Liver (tissue), 9 donors: ENCODE results near the gene HNRNPM. TPM values are rescaled to one million over a fixed set of nuclear protein-coding genes. Genes with fewer than 3 reads are reported as not detected.

ENCODE experiments used
- DNase-seq: peaks from one replicate; pipeline ENCODE4 v3.0.0-alpha.2; 2017; ENCODE audit warnings: low spot score
- H3K27ac ChIP-seq, 2 donors: one replicate each; pipeline ENCODE4 v1.7.0; 2013; ENCODE audit warnings: inconsistent platforms in 2 of 2, low read length in 2 of 2, control low read depth in 1 of 2, low read depth in 1 of 2, mild to moderate bottlenecking in 1 of 2
- H3K27me3 ChIP-seq, 4 donors: one replicate each; pipeline versions ENCODE4 v1.6.1 to v1.7.0; 2013; ENCODE audit warnings: low read length in 3 of 4, inconsistent platforms in 1 of 4, mild to moderate bottlenecking in 1 of 4, moderate library complexity in 1 of 4; ENCODE audit not compliant: control insufficient read depth in 4 of 4, insufficient read depth in 4 of 4
- H3K36me3 ChIP-seq, 4 donors: one replicate each; pipeline versions ENCODE4 v1.6.1 to v1.7.0; 2013; ENCODE audit warnings: low read length in 3 of 4, mild to moderate bottlenecking in 3 of 4, low read depth in 1 of 4, moderate library complexity in 1 of 4; ENCODE audit not compliant: control insufficient read depth in 4 of 4, insufficient read depth in 3 of 4
- H3K4me1 ChIP-seq, 4 donors: one replicate each; pipeline versions ENCODE4 v1.6.1 to v1.7.0; 2013; ENCODE audit warnings: low read length in 3 of 4, mild to moderate bottlenecking in 3 of 4, moderate library complexity in 1 of 4; ENCODE audit not compliant: control insufficient read depth in 4 of 4, insufficient read depth in 4 of 4
- H3K4me3 ChIP-seq, 3 donors: one replicate each; pipeline versions ENCODE4 v1.6.1 to v1.7.0; 2013; ENCODE audit warnings: low read length in 3 of 3, control low read depth in 1 of 3, low read depth in 1 of 3, mild to moderate bottlenecking in 1 of 3
- H3K9ac ChIP-seq, 2 donors: one replicate each; pipeline ENCODE4 v1.7.0; 2013; ENCODE audit warnings: low read length in 2 of 2, mild to moderate bottlenecking in 2 of 2, moderate library complexity in 2 of 2, control low read depth in 1 of 2, low read depth in 1 of 2
- H3K9me3 ChIP-seq, 4 donors: one replicate each; pipeline versions ENCODE4 v1.6.1 to v1.7.0; 2013; ENCODE audit warnings: low read length in 3 of 4; ENCODE audit not compliant: control insufficient read depth in 4 of 4
- ATF3 ChIP-seq: IDR thresholded peaks from 2 replicates; pipeline ENCODE4 v1.6.1; 2016; ENCODE audit warnings: antibody characterized with exemption
- EGR1 ChIP-seq, 2 donors: IDR thresholded peaks; 2 replicates each; pipeline ENCODE4 v1.6.1; 2016 to 2018; ENCODE audit warnings: antibody characterized with exemption in 2 of 2, low read depth in 2 of 2
- FOXA1 ChIP-seq: IDR thresholded peaks from 2 replicates; pipeline ENCODE4 v1.6.1; 2016; ENCODE audit warnings: antibody characterized with exemption
- FOXA2 ChIP-seq: IDR thresholded peaks from 2 replicates; pipeline ENCODE4 v1.6.1; 2016; ENCODE audit warnings: antibody characterized with exemption
- GABPA ChIP-seq, 2 donors: IDR thresholded peaks in 1 of 2; conservative IDR thresholded peaks in 1 of 2; 2 replicates each; pipeline ENCODE4 v1.6.1; 2016; ENCODE audit warnings: antibody characterized with exemption in 2 of 2, mild to moderate bottlenecking in 1 of 2, moderate library complexity in 1 of 2
- HNF4A ChIP-seq, 2 donors: conservative IDR thresholded peaks; 2 replicates each; pipeline ENCODE4 v1.6.1; 2016; ENCODE audit warnings: antibody characterized with exemption in 2 of 2, mild to moderate bottlenecking in 2 of 2
- HNF4G ChIP-seq: IDR thresholded peaks from 2 replicates; pipeline ENCODE4 v1.6.1; 2016; ENCODE audit warnings: antibody characterized with exemption
- JUND ChIP-seq, 2 donors: IDR thresholded peaks; 2 replicates each; pipeline ENCODE4 v1.6.1; 2016; ENCODE audit warnings: antibody characterized with exemption in 2 of 2
- NR2F2 ChIP-seq: IDR thresholded peaks from 2 replicates; pipeline ENCODE4 v1.6.1; 2016; ENCODE audit warnings: antibody characterized with exemption
- REST ChIP-seq: IDR thresholded peaks from 2 replicates; pipeline ENCODE4 v1.6.1; 2016; ENCODE audit warnings: antibody characterized with exemption, mild to moderate bottlenecking
- RXRA ChIP-seq, 2 donors: IDR thresholded peaks; 2 replicates each; pipeline ENCODE4 v1.6.1; 2017 to 2018; ENCODE audit warnings: antibody characterized with exemption in 2 of 2, mild to moderate bottlenecking in 1 of 2
- SP1 ChIP-seq: IDR thresholded peaks from 2 replicates; pipeline ENCODE4 v1.6.1; 2018; ENCODE audit warnings: antibody characterized with exemption, mild to moderate bottlenecking
- TAF1 ChIP-seq: conservative IDR thresholded peaks from 2 replicates; pipeline ENCODE4 v1.6.1; 2016; ENCODE audit warnings: antibody characterized with exemption, mild to moderate bottlenecking
- WGBS: extraction: QIAGEN DNeasy Blood & Tissue Kit; methylation state at CpG from one replicate; pipeline ENCODE4 v1.1.7; 2013; 5-methylcytosine and 5-hydroxymethylcytosine counted together
- polyA plus RNA-seq, 2 donors: library from polyadenylated mRNA; stranded (reverse) in 1 of 2; unstranded in 1 of 2; fragments of 200-250 nt in 1 of 2; fragments of >200 nt in 1 of 2; fragmentation: Nextera tagmentation in 1 of 2; extraction: Ambion mirVana in 1 of 2; gene quantifications; one replicate each; pipeline versions ENCODE4 v1.2.1 to v1.2.3, GENCODE V29; 2013 to 2015
- total RNA-seq, 2 donors: library from RNA; depleted of rRNA; stranded (reverse); fragments of >200 nt; gene quantifications; one replicate each; pipeline ENCODE4 v1.2.3, GENCODE V29; 2014
- TF ChIP-seq, protein P1 (sequence below): IDR thresholded peaks from 2 replicates; pipeline ENCODE4 v1.6.1; 2016; ENCODE audit warnings: antibody characterized with exemption
- TF ChIP-seq, protein P2 (sequence below): IDR thresholded peaks from 2 replicates; pipeline ENCODE4 v1.6.1; 2016; ENCODE audit warnings: antibody characterized with exemption
- donor health status: healthy.
- donor health status: healthy.
- donor health status: healthy.
- donor health status: healthy.
- donor health status: healthy.

HNRNPM gene
- total and polyA plus RNA-seq, 4 donors = 39.4 to 86.9 (median 70.7) TPM

- TF ChIP-seq FOXA1 = no peak
These were observed 66.9 kb downstream of the HNRNPM start (continued) for GRCh38 chr19:8511573-8512101.

DNA sequence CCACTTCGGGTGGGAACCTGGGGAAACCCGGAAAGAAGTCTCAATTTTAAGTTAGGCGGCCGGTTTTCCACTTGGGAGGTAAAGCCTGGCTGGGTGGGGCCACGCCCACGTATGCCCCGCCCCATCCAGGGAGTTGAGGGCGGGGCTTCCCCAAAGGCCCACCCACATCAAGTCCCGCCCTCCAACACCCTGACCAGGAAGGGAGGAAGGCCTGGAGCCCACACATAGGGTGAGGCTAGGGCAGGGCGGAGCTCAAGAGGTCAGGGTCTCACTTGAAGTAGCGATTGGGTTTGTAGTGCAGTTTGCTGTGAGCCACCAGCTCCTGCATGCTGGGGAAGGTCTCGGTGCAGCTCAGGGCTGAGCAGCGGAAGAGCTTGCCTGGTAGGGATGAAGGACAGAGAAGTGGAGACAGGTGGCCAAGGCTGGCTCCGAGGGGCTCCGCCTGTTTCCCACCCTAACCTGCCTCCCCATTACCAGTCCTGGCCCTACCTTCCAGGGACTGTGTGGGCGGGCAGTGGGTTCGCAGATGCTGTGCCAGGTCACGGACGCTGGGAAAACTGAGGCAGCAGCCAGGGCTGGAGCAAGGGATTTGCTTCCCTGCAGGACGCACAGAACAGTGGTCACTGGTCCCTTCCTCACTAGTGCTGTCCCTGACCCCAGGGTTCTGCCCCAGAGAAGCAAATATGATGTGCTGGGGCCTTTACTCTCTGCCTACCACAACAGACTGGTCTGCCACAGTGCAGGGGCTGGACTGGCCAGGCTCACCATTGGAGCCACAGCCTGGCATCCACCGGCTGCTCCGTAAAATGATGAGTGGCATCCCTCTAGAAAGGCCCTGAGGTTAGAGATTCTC is 67.6 kb downstream of the HNRNPM start:
- Histone ChIP-seq H3K27ac (no peak overlapping the region), H3K4me3 (no peak overlapping the region), H3K9ac (no peak overlapping the region), H3K27me3 (no peaks in the 10 kb centered on the region), H3K36me3 (peaks cover 0 to 2% (median 0%) of the 10 kb centered on the region in 4 donors), H3K9me3 (no peaks in the 10 kb centered on the region), H3K4me1 (peaks cover 6 to 22% (median 17%) of the 10 kb centered on the region in 4 donors)
- no peak for DNase-seq
- no peak for TF ChIP-seq RXRA (IDR thresholded peaks at IDR 0.05)
- no peak for TF ChIP-seq NR2F2
- TF ChIP-seq ATF3 = no peak
- no peak for TF ChIP-seq GABPA (IDR thresholded peaks at IDR 0.05 in 1 of 2, conservative IDR thresholded peaks at IDR 0.05 in 1 of 2)
- no peak for TF ChIP-seq FOXA2
- no peak for TF ChIP-seq SP1
- no peak for TF ChIP-seq HNF4A (conservative IDR thresholded peaks at IDR 0.05)
- TF ChIP-seq FOXA1 = no peak
- TF ChIP-seq EGR1 (IDR thresholded peaks at IDR 0.05; ENCODE audit: low read depth in 2 of 2) = no peak
- TF ChIP-seq, protein P1, sequence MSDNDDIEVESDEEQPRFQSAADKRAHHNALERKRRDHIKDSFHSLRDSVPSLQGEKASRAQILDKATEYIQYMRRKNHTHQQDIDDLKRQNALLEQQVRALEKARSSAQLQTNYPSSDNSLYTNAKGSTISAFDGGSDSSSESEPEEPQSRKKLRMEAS = no peak
- no peak for TF ChIP-seq TAF1
- TF ChIP-seq JUND (IDR thresholded peaks at IDR 0.05) = no peak
- no peak for TF ChIP-seq REST
- TF ChIP-seq HNF4G = no peak
- 85% methylated on average over 22 of the region's 22 CpGs for WGBS

- no peaks in the 10 kb centered on the region for H3K27me3 ChIP-seq
- DNase-seq = no peak
- TF ChIP-seq SP1 = no peak
- TF ChIP-seq RXRA (IDR thresholded peaks at IDR 0.05) = no peak
- TF ChIP-seq ATF3 = no peak
- no peak for TF ChIP-seq HNF4G
- TF ChIP-seq, protein P2, sequence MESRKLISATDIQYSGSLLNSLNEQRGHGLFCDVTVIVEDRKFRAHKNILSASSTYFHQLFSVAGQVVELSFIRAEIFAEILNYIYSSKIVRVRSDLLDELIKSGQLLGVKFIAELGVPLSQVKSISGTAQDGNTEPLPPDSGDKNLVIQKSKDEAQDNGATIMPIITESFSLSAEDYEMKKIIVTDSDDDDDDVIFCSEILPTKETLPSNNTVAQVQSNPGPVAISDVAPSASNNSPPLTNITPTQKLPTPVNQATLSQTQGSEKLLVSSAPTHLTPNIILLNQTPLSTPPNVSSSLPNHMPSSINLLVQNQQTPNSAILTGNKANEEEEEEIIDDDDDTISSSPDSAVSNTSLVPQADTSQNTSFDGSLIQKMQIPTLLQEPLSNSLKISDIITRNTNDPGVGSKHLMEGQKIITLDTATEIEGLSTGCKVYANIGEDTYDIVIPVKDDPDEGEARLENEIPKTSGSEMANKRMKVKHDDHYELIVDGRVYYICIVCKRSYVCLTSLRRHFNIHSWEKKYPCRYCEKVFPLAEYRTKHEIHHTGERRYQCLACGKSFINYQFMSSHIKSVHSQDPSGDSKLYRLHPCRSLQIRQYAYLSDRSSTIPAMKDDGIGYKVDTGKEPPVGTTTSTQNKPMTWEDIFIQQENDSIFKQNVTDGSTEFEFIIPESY = no peak
- TF ChIP-seq, protein P1 = no peak
- no peak for TF ChIP-seq TAF1
- TF ChIP-seq FOXA1 = no peak
- TF ChIP-seq REST = no peak
- no peak for TF ChIP-seq NR2F2
- TF ChIP-seq EGR1 (IDR thresholded peaks at IDR 0.05; ENCODE audit: low read depth in 2 of 2) = no peak
- peaks cover 6 to 22% (median 17%) of the 10 kb centered on the region in 4 donors for H3K4me1 ChIP-seq
- no peaks in the 10 kb centered on the region for H3K9me3 ChIP-seq
- WGBS = 67% methylated on average over 19 of the region's 19 CpGs
- peaks cover 0 to 2% (median 0%) of the 10 kb centered on the region in 4 donors for H3K36me3 ChIP-seq
- H3K4me3 ChIP-seq = peak overlapping the region; percentile 74 to 93 (median 76)
- H3K9ac ChIP-seq = peak overlapping the region; percentile 55 to 78
- H3K27ac ChIP-seq = peak overlapping the region; percentile 99
These were observed 68.4 kb downstream of the HNRNPM start for GRCh38 chr19:8513036-8513686.
